Activated CD8-positive, alpha-beta memory T cell treated with anti-CD3 and anti-CD28 coated beads, Interleukin-2, amount 50 U/mL, for 24 hours (primary cell): Measurements from ENCODE around the gene IGF2R.
"Not testable (repeated sequence)": the region's sequence is repeated elsewhere in the genome, so short reads cannot be mapped to it uniquely, and the experiment has no call there.

Source experiments
- DNase-seq: peaks from one replicate; pipeline ENCODE4 v3.0.0-alpha.2; 2020; ENCODE audit errors: extremely low read depth

IGF2R gene

GRCh38 chr6:159951772-159952171, 17.1 kb upstream of the IGF2R start:
- no peak for DNase-seq

GRCh38 chr6:159952289-159953005, 16.4 kb upstream of the IGF2R start:
- no peak for DNase-seq

GRCh38 chr6:159953091-159953601, 15.7 kb upstream of the IGF2R start:
- no peak for DNase-seq

- DNase-seq = no peak
These were observed 12.9 kb upstream of the IGF2R start for GRCh38 chr6:159955945-159956361.

- DNase-seq = no peak
These were observed 11.7 kb upstream of the IGF2R start for GRCh38 chr6:159957071-159957673.

GRCh38 chr6:159959165-159959975, 9.5 kb upstream of the IGF2R start:
- DNase-seq = no peak

GRCh38 chr6:159959976-159960384, 8.9 kb upstream of the IGF2R start:
- DNase-seq = no peak

- no peak for DNase-seq
These were observed 8.4 kb upstream of the IGF2R start for GRCh38 chr6:159960485-159960884.

- no peak for DNase-seq
These were observed 7.4 kb upstream of the IGF2R start for GRCh38 chr6:159961528-159961927.

GRCh38 chr6:159963111-159963510, 5.8 kb upstream of the IGF2R start:
- DNase-seq = no peak

GRCh38 chr6:159964046-159964445, 4.8 kb upstream of the IGF2R start:
- DNase-seq = no peak

GRCh38 chr6:159966339-159966738, 2.5 kb upstream of the IGF2R start:
- DNase-seq = no peak

GRCh38 chr6:159966981-159967380, 1.9 kb upstream of the IGF2R start:
- no peak for DNase-seq

GRCh38 chr6:159967621-159968020, 1.3 kb upstream of the IGF2R start:
- not testable (repeated sequence) for DNase-seq

- DNase-seq = no peak
These were observed 476 bp downstream of the IGF2R start for GRCh38 chr6:159969204-159969912.

GRCh38 chr6:159969921-159970320, 1.0 kb downstream of the IGF2R start:
- no peak for DNase-seq

- DNase-seq = no peak
These were observed 1.8 kb downstream of the IGF2R start for GRCh38 chr6:159970659-159971063.

- no peak for DNase-seq
These were observed 2.7 kb downstream of the IGF2R start for GRCh38 chr6:159971341-159972178.

- DNase-seq = no peak
These were observed 3.8 kb downstream of the IGF2R start for GRCh38 chr6:159972506-159973268.

- no peak for DNase-seq
These were observed 4.5 kb downstream of the IGF2R start for GRCh38 chr6:159973406-159973805.
